ENCODE results near the gene ZNF471.

The ZNF471 gene

GRCh38 chr19:56577719-56578602 is 70.3 kb downstream of the ZNF471 start:
- no peak for DNase-seq

All from stimulated activated CD4-positive, alpha-beta T cell treated with anti-CD3 and anti-CD28 coated beads, Interleukin-2, amount 100 ng/mL, for 48 hours (primary cell).